GM18951 (cell line): ENCODE results near the gene DDX24.

Experiments used
- POLR2A ChIP-seq: IDR thresholded peaks from 4 replicates; pipeline ENCODE4 v1.6.1; 2011; ENCODE audit warnings: mild to moderate bottlenecking; ENCODE audit not compliant: insufficient read length, insufficient read depth; ENCODE audit errors: extremely low read depth
- in situ Hi-C: fragments of 300-500 bp; cut with MboI; formaldehyde crosslinking; loops from one replicate; pipeline ENCODE4 v1.12.0; 2022; ENCODE audit warnings: low sequenced_read_pairs, mixed read lengths, inconsistent platforms; ENCODE audit not compliant: unreplicated experiment

DDX24 gene

GRCh38 chr14:94121485-94121884 lies 40.5 kb upstream of the DDX24 start:
- in situ Hi-C loops = no loop called here
- TF ChIP-seq POLR2A = no peak

DNA sequence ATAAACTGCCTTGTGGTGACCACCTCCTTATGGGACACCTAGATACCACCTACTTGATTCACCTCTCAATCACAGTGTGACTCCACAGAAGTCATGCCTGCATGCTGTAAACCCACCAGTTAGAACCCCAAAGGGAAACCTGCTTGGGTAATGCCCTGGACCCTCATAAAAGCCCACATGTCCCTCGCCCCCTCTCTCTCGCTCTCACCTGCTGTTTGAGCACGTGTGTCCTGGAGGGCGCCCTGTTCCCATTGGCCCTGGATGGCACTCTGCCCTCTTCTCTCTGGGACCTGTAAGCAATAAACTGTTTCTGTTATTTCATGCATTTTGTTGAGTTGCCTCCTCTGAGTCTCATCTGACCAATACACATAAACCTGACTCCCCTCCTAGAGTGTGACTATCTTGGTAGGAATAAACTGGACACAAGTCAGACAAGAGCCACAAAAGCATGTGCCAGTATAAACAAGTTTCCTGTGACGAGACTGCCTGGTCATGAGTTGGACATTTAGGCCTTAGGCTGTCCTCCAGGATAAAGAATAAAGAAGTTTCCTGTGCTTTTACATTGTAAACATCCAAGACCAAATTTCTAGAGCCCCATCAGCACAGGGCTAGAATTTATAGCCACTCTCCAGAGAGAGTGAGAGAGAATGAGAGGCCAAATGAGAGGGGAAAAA lies 39.8 kb upstream of the DDX24 start:
- TF ChIP-seq POLR2A = no peak
- in situ Hi-C loops = no loop called here

- no peak for TF ChIP-seq POLR2A
- in situ Hi-C loops = no loop called here
Measured at GRCh38 chr14:94119071-94119470, 38.1 kb upstream of the DDX24 start.

- in situ Hi-C loops = no loop called here
- TF ChIP-seq POLR2A = no peak
Measured at GRCh38 chr14:94117856-94118255, 36.9 kb upstream of the DDX24 start.

DNA sequence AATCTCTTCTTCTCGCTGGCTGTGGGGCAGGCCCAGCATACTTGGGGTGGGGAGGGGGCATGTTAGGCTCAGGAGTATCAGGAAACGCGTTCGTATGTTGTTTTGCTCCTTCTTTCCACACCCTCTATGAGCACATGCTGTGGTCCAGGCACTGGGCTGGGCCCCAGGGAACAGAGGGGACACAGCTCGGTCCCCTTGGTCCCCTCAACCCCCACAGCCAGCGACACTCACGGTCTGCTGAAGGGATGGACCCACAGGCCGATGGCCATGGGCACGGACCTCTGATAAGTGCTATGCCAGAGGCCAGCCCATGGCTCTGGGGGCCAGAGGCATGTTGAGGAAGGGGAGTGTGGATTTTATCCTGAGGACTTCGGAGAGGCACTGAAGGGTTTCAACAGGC lies 35.7 kb upstream of the DDX24 start:
- TF ChIP-seq POLR2A = no peak
- in situ Hi-C loops = no loop called here

GRCh38 chr14:94115631-94116030 lies 34.6 kb upstream of the DDX24 start:
- in situ Hi-C loops = no loop called here
- no peak for TF ChIP-seq POLR2A

DNA sequence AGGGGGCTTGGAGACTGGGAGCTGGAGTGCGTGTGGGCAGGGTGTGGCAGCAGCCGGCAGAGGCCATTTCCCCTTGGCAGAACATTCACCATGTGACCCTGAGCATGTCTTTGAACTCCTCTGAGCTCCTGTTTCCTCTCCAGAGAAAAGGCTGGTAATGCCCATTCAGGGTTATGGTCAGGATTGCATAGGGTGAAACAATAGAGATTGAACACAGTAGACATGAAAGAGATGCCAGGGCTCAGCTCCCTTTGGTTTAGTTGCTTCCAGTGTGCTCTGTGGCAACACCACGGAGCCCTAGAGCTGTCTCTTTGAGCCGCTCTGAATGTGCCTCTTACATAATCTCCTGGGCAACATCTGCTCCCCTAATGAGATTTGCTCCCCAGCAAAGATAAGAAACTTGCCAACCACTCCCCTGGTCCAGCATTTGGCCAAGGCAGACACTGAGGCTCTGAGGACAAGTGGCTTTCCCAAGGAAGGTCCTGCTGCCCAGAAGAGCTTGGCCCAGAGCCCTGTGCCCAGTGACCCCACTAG lies 34.1 kb upstream of the DDX24 start:
- in situ Hi-C loops = no loop called here
- no peak for TF ChIP-seq POLR2A

GRCh38 chr14:94114589-94115057 lies 33.6 kb upstream of the DDX24 start:
- in situ Hi-C loops = no loop called here
- no peak for TF ChIP-seq POLR2A

DNA sequence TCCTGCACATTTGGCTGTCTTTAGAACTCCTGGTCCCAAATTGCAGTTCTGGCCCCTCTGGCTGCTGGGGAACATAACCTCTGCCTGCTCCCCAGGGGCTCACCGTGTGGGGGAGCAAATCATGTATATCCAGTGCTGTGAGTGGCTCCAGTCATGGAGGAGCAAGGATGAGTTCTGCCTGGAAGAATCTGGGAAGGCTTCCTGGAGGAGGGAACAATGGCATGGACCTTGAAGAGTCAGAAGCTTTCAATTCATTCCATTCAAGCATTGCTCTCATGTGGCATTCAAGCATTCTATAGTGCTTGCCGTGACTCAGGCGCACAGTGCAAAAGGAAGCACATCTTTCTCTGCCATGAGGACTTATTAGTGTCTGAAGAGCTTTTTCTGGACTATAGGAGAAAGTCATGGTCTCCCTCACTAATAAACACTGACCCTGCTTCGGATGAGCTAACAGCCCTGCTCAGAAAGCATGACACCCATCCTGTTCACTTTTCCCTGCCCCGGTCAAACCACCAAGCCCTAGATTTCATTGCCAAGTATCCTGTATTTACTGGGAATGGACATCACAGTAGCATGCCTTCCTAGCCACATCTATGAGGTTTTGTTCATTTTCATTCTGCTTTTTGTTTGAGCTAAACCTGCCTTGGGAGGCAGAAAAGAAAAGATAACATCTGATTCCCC lies 33.0 kb upstream of the DDX24 start:
- no peak for TF ChIP-seq POLR2A
- in situ Hi-C loops = no loop called here

DNA sequence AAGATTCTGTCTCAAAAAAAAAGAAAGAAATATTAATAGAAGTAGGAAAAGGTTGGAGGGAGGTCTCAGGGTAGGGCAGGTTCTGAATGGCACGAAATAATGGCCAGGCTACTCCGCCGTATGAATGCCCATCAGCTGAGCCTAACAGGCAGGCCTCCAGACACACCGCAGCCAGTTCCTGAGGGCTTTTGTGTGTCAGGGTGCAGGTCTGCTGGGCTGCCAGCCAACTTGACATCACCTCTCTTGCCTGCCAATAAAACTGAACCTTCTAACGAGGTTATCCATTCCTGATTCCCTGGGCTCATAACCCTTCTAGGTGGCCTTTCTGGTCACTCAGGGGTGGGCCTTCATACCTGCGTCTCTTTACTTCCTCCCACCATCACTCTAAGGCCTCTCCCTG lies 32.5 kb upstream of the DDX24 start:
- in situ Hi-C loops = no loop called here
- no peak for TF ChIP-seq POLR2A

GRCh38 chr14:94113073-94113472 lies 32.1 kb upstream of the DDX24 start:
- no peak for TF ChIP-seq POLR2A
- in situ Hi-C loops = no loop called here

DNA sequence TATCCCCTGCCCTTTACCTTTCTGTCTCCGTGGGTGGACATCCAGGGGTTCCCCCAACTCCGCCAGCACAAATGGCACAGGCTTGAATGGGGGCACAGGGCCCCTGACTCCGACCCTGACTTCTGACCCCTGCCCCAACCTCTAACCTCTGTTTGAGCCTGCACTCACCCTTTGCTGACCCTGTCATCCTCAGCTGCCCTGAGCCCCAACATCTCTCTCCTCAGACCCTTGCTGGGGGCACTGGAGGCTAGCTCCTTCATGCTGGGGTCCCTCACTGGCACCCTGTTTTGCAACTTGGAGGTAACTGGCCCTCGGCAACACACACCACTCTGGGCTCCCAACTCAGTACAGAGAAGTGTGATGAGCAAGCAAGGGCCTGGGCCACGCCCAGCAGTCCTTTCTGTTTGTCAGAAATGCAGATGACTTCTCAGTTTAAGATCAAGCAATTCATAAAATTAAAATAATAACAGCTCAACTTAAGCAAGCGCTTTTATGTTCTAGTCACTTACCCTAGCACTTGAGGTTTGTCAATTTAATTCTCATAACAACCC lies 31.6 kb upstream of the DDX24 start:
- no peak for TF ChIP-seq POLR2A
- in situ Hi-C loops = no loop called here

GRCh38 chr14:94111276-94112095 lies 30.5 kb upstream of the DDX24 start:
- TF ChIP-seq POLR2A = no peak
- in situ Hi-C loops = no loop called here

- in situ Hi-C loops = no loop called here
- TF ChIP-seq POLR2A = no peak
Measured at GRCh38 chr14:94110552-94111181, 29.7 kb upstream of the DDX24 start, which contains the start of gene IFI27. TSS of gene IFI27 (plus strand) at chr14:94110736.
